ENCODE measurements around the gene COA1. TPM values are rescaled to one million over a fixed set of nuclear protein-coding genes. Genes with fewer than 3 reads are reported as not detected.

Gene COA1
- polyA plus RNA-seq, 1 donor from 2014 or later = 157 TPM

DNA sequence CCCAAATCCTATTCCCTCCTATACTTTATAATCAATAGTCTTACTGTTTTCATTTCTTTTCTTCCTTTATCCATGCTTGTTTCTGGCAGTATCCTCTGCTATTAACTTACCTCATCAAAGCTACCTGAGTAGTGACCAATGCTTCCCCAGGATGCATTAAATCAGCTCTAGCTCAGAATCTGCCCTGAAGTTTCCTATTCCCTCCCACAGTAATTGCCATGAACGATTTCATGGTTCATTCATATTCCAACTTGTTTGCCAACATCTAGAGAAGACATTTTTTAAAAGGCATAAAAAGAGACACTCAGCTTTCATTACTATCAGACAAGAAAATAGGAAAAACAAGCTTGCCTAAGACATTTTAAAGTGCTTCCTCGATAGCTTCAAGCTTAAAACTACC is 42.3 kb downstream of the COA1 start:
- Histone ChIP-seq H3K27ac (ENCODE audit: low read length) (peak overlapping the region; percentile 11), H3F3A (ENCODE audit: insufficient read depth, low read length, poor library complexity, severe bottlenecking) (no peaks in the 10 kb centered on the region), H3K27me3 (ENCODE audit: insufficient read depth, low read depth, low read length) (no peaks in the 10 kb centered on the region), H3K36me3 (ENCODE audit: insufficient read depth, low read length) (no peaks in the 10 kb centered on the region), H3K79me2 (replicated peaks; ENCODE audit: insufficient read depth, low read length) (peaks cover 37% of the 10 kb centered on the region), H3K4me3 (ENCODE audit: low read length) (no peak overlapping the region), H4K20me1 (ENCODE audit: insufficient read depth) (no peaks in the 10 kb centered on the region), H3K4me2 (ENCODE audit: low read length) (no peak overlapping the region), H3K9me2 (ENCODE audit: insufficient read depth, low read length) (no peaks in the 10 kb centered on the region), H3K9ac (ENCODE audit: low read length) (no peak overlapping the region), H3K9me3 (ENCODE audit: low read length) (no peaks in the 10 kb centered on the region), H2AFZ (ENCODE audit: low read depth, low read length) (no peak overlapping the region)
- TF ChIP-seq RAD21 (conservative IDR thresholded peaks at IDR 0.05) = no peak

DNA sequence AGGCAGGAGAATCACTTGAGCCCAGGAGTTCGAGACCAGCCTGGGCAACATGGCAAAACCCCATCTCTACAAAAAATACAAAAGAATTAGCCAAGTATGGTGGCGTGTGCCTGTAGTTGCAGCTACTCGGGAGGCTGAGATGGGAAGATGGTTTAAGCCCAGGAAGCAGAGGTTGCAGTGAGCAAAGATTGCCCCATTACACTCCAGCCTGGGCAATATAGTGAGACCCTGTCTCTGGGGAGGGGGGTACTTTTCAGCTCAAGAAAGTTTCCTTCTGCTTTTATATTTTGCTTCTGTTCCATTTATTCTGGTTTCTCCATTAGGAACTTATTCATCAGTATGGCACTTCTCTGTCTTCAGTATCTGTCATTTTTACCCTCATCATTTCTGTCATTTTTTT is 48.6 kb downstream of the COA1 start:
- Histone ChIP-seq H3K27me3 (ENCODE audit: insufficient read depth, low read depth, low read length) (no peaks in the 10 kb centered on the region), H3K79me2 (replicated peaks; ENCODE audit: insufficient read depth, low read length) (peaks cover 42% of the 10 kb centered on the region), H3K36me3 (ENCODE audit: insufficient read depth, low read length) (no peaks in the 10 kb centered on the region), H3K9ac (ENCODE audit: low read length) (no peak overlapping the region), H4K20me1 (ENCODE audit: insufficient read depth) (no peaks in the 10 kb centered on the region), H2AFZ (ENCODE audit: low read depth, low read length) (no peak overlapping the region), H3K9me2 (ENCODE audit: insufficient read depth, low read length) (no peaks in the 10 kb centered on the region), H3F3A (ENCODE audit: insufficient read depth, low read length, poor library complexity, severe bottlenecking) (no peaks in the 10 kb centered on the region), H3K27ac (ENCODE audit: low read length) (no peak overlapping the region), H3K4me3 (ENCODE audit: low read length) (no peak overlapping the region), H3K9me3 (ENCODE audit: low read length) (no peaks in the 10 kb centered on the region), H3K4me2 (ENCODE audit: low read length) (no peak overlapping the region)
- TF ChIP-seq EZH2 (IDR thresholded peaks at IDR 0.05; ENCODE audit: borderline replicate concordance, insufficient read depth, low read length, poor library complexity, severe bottlenecking) (no peak), POLR2AphosphoS5 (IDR thresholded peaks at IDR 0.05) (no peak), EP300 (conservative IDR thresholded peaks at IDR 0.05; ENCODE audit: poor library complexity, severe bottlenecking) (no peak), MXI1 (conservative IDR thresholded peaks at IDR 0.05; ENCODE audit: poor library complexity, severe bottlenecking) (no peak), RAD21 (conservative IDR thresholded peaks at IDR 0.05) (no peak), SMC3 (conservative IDR thresholded peaks at IDR 0.05; ENCODE audit: poor library complexity) (no peak), TAF1 (IDR thresholded peaks at IDR 0.05; ENCODE audit: low read depth) (no peak)
- TF ChIP-seq, protein P1, sequence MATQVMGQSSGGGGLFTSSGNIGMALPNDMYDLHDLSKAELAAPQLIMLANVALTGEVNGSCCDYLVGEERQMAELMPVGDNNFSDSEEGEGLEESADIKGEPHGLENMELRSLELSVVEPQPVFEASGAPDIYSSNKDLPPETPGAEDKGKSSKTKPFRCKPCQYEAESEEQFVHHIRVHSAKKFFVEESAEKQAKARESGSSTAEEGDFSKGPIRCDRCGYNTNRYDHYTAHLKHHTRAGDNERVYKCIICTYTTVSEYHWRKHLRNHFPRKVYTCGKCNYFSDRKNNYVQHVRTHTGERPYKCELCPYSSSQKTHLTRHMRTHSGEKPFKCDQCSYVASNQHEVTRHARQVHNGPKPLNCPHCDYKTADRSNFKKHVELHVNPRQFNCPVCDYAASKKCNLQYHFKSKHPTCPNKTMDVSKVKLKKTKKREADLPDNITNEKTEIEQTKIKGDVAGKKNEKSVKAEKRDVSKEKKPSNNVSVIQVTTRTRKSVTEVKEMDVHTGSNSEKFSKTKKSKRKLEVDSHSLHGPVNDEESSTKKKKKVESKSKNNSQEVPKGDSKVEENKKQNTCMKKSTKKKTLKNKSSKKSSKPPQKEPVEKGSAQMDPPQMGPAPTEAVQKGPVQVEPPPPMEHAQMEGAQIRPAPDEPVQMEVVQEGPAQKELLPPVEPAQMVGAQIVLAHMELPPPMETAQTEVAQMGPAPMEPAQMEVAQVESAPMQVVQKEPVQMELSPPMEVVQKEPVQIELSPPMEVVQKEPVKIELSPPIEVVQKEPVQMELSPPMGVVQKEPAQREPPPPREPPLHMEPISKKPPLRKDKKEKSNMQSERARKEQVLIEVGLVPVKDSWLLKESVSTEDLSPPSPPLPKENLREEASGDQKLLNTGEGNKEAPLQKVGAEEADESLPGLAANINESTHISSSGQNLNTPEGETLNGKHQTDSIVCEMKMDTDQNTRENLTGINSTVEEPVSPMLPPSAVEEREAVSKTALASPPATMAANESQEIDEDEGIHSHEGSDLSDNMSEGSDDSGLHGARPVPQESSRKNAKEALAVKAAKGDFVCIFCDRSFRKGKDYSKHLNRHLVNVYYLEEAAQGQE (IDR thresholded peaks at IDR 0.05; ENCODE audit: borderline replicate concordance) = no peak
- TF ChIP-seq, protein P2, sequence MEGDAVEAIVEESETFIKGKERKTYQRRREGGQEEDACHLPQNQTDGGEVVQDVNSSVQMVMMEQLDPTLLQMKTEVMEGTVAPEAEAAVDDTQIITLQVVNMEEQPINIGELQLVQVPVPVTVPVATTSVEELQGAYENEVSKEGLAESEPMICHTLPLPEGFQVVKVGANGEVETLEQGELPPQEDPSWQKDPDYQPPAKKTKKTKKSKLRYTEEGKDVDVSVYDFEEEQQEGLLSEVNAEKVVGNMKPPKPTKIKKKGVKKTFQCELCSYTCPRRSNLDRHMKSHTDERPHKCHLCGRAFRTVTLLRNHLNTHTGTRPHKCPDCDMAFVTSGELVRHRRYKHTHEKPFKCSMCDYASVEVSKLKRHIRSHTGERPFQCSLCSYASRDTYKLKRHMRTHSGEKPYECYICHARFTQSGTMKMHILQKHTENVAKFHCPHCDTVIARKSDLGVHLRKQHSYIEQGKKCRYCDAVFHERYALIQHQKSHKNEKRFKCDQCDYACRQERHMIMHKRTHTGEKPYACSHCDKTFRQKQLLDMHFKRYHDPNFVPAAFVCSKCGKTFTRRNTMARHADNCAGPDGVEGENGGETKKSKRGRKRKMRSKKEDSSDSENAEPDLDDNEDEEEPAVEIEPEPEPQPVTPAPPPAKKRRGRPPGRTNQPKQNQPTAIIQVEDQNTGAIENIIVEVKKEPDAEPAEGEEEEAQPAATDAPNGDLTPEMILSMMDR (IDR thresholded peaks at IDR 0.05; ENCODE audit: poor library complexity, severe bottlenecking) = no peak

Data from neural cell (in vitro differentiated cells).